HepG2 (cell line): Measurements from ENCODE around the gene APEX1.

Source experiments
- ARHGAP35 ChIP-seq: sonication (generic); formaldehyde crosslinking; IDR thresholded peaks from 2 replicates; pipeline ENCODE4 v1.9.0; 2022; ENCODE audit warnings: mild to moderate bottlenecking, inconsistent platforms, moderate library complexity, missing genetic modification reagents, borderline replicate concordance
- CTCF ChIP-seq: sonication (generic); formaldehyde crosslinking; IDR thresholded peaks from 2 replicates; pipeline ENCODE4 v1.5.0; 2020; ENCODE audit warnings: mild to moderate bottlenecking, missing genetic modification reagents, moderate library complexity
- EP300 ChIP-seq, 3 experiments: sonication (generic) in 1 of 3; formaldehyde crosslinking in 1 of 3; IDR thresholded peaks; 2 replicates each; pipeline versions ENCODE4 v1.5.1 to v1.6.1; 2011 to 2020; ENCODE audit warnings: low read depth in 2 of 3, low read length in 2 of 3, borderline replicate concordance in 1 of 3, improper control_type of control experiment in 1 of 3, mild to moderate bottlenecking in 1 of 3, missing genetic modification reagents in 1 of 3, moderate library complexity in 1 of 3
- HDAC6 ChIP-seq: fragments of 200-600 bp; sonication (generic); IDR thresholded peaks from 2 replicates; pipeline ENCODE4 v1.7.0; 2017; ENCODE audit warnings: mild to moderate bottlenecking, antibody characterized with exemption, low read length, low read depth
- HNF1A ChIP-seq, 2 experiments: sonication (generic) in 1 of 2; formaldehyde crosslinking in 1 of 2; IDR thresholded peaks; 2 replicates each; pipeline versions ENCODE4 v1.4.0 to v1.6.1; 2016 to 2020; ENCODE audit warnings: borderline replicate concordance in 1 of 2, low read depth in 1 of 2, mild to moderate bottlenecking in 1 of 2, missing genetic modification reagents in 1 of 2
- JUND ChIP-seq: sonication (generic); formaldehyde crosslinking; IDR thresholded peaks from 2 replicates; pipeline ENCODE4 v1.8.0; 2022; ENCODE audit warnings: mild to moderate bottlenecking, missing genetic modification reagents
- KDM6A ChIP-seq: IDR thresholded peaks from 2 replicates; pipeline ENCODE4 v1.6.1; 2016; ENCODE audit warnings: low read depth
- NR2C2 ChIP-seq: sonication (generic); formaldehyde crosslinking; IDR thresholded peaks from 2 replicates; pipeline ENCODE4 v1.4.0; 2020; ENCODE audit warnings: missing genetic modification reagents, mild to moderate bottlenecking, moderate library complexity, borderline replicate concordance
- RBFOX2 ChIP-seq: fragments of 200-400 bp; formaldehyde crosslinking; IDR thresholded peaks from 2 replicates; pipeline ENCODE4 v1.6.1; 2017; ENCODE audit warnings: low read depth, mild to moderate bottlenecking, low read length
- TRIM22 ChIP-seq: fragments of 450-650 bp; IDR thresholded peaks from 2 replicates; pipeline ENCODE4 v1.6.1; 2017
- ZNF281 ChIP-seq: sonication (generic); formaldehyde crosslinking; IDR thresholded peaks from 2 replicates; pipeline ENCODE4 v1.4.0; 2020; ENCODE audit warnings: missing genetic modification reagents, borderline replicate concordance
- ZNF7 ChIP-seq: IDR thresholded peaks from 2 replicates; pipeline ENCODE4 v1.6.1; 2016; ENCODE audit warnings: missing biosample characterization, missing genetic modification reagents

- TF ChIP-seq TRIM22 (no peak), JUND (CRISPR knock-in tag) (no peak), HDAC6 (no peak), ZNF7 (no peak), RBFOX2 (no peak), HNF1A (IDR thresholded peaks at IDR 0.05; ENCODE audit: low read depth) (no peak), HNF1A (CRISPR knock-in tag; IDR thresholded peaks at IDR 0.05; ENCODE audit: borderline replicate concordance) (no peak), CTCF (CRISPR knock-in tag) (no peak), EP300 (IDR thresholded peaks at IDR 0.05; ENCODE audit: low read depth in 2 of 2, low read length in 2 of 2) (no peak), EP300 (CRISPR knock-in tag; IDR thresholded peaks at IDR 0.05; ENCODE audit: borderline replicate concordance) (no peak), KDM6A (CRISPR knock-in tag) (no peak), NR2C2 (no peak), ZNF281 (CRISPR knock-in tag) (no peak), ARHGAP35 (CRISPR knock-in tag) (no peak)
Observed at GRCh38 chr14:20503898-20504297, 48.9 kb downstream of the APEX1 start.
